Measurements from ENCODE around the gene GPR37L1.
"Not testable (repeated sequence)": the region's sequence is repeated elsewhere in the genome, so short reads cannot be mapped to it uniquely, and the experiment has no call there.

The GPR37L1 gene

GRCh38 chr1:202133496-202133895 lies 10.8 kb downstream of the GPR37L1 start:
- DNase-seq (ENCODE audit: low spot score), result no peak

DNA sequence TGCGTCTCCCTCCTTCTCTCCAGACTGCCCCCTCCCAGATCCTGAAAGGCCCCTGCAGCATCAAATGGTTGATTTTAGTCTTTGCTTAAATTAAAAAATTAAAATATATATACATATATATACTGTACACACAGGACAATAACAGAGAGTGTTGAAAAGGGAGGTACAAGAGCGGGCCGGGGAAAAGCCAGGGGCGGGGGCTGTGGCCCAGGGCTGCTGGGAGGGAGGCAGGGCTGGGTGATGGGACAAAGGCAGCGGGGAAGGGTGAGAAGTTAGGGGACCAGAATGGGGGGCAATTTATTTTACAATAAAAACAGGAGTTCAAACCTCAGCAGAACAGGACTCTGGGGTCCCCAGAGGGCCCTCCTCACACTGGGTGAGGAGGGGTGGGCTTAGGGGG lies 11.3 kb downstream of the GPR37L1 start:
- no peak for DNase-seq (ENCODE audit: low spot score)

DNA sequence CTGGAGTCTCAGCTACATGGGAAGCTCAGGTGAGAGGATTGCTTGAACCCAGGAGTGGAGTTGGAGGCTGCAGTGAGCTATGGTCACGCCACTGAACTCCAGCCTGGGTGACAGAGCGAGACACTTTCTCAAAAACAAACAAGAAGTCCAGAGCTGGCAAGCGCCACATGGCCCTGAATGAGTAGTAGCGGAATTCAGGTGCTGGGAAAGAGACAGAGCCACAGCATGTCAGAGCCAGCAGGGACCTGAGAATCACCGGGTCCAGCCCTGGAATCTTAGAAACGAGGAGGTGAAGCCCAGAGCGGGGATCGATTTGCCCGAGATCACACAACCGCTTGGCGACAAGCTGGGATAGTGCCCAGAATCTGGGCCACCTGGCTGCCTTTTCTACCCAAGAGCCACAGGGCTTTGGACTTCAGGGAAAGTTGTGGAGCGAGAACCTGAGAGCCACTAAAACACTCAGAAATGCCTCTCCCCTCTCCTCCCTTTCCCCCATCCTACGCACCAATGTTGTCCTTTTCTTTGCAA lies 12.0 kb downstream of the GPR37L1 start:
- DNase-seq (ENCODE audit: low spot score), result no peak

- DNase-seq (ENCODE audit: low spot score), result peak; percentile 91
These were observed 12.6 kb downstream of the GPR37L1 start for GRCh38 chr1:202135221-202135721.

DNA sequence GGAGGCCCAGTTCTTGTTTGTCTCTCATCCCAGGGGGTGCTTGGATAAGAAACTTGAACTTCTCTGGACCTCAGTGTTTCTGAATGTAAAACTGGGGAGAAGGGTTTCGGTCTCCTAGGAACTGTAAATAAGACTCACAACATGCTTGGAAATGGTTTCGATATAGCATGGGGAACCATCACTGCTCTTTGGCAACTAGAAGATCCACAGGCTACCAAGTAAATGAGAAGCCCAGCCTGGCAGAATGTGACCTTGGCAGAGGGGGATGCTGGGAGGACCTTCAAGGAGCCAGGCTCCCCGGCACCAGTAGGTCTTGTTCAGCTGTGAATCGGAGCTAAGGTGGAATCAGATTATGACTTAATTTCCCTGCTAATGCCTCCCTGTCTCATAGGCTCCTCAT lies 18.1 kb downstream of the GPR37L1 start:
- DNase-seq (ENCODE audit: low spot score), result no peak

DNA sequence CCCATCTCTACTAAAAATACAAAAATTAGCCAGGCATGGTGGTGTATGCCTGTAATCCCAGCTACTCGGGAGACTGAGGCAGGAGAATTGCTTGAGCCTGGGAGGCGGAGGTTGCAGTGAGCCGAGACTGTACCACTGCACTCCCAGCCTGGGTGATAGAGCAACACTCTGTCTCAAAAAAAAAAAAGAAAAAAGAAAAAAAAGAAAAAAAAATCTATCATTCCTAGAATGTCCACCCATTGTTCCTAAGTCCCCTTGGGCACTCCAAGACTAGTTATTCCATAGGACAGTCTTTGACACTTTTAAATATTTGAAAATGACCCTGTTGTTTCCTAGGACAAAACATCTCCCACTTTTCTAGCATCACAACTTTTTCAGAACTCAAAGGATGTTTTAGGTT lies 18.8 kb downstream of the GPR37L1 start:
- DNase-seq (ENCODE audit: low spot score), result not testable (repeated sequence)

- peak; percentile 46 for DNase-seq (ENCODE audit: low spot score)
These were observed 20.5 kb downstream of the GPR37L1 start for GRCh38 chr1:202143011-202143767.

DNA sequence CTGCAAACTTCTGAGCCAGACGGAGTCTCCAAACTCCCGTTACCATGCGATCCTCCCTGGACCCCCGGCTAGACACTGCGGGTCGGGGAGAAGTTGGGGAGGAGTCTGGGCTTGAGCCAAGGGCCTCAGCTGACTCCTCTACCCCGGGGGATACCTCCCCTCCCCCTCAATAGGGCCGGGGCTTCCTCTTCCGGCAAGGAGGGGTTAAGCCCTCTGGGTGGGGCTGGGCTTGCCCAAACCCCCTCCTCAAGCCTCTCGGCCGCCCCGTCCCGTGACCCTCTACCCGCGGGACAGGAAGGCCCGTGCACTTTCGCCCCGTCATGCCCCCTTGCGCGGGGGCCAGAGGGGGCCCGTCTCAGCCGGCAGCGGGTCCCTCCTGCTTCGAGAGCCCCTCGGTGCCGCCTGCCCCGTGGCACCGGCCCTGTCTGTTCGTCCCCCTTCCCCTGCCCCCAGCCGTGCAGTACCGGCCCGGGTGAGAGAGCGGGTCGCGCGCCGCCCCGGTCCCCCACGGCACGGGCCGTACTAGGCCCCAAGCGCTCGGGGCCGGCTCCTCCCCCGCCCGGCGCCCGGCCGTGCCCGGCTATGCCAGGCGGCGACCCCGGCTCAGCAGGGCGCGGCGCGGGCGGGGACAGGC lies 21.2 kb downstream of the GPR37L1 start:
- peak; percentile 73 for DNase-seq (ENCODE audit: low spot score)

DNA sequence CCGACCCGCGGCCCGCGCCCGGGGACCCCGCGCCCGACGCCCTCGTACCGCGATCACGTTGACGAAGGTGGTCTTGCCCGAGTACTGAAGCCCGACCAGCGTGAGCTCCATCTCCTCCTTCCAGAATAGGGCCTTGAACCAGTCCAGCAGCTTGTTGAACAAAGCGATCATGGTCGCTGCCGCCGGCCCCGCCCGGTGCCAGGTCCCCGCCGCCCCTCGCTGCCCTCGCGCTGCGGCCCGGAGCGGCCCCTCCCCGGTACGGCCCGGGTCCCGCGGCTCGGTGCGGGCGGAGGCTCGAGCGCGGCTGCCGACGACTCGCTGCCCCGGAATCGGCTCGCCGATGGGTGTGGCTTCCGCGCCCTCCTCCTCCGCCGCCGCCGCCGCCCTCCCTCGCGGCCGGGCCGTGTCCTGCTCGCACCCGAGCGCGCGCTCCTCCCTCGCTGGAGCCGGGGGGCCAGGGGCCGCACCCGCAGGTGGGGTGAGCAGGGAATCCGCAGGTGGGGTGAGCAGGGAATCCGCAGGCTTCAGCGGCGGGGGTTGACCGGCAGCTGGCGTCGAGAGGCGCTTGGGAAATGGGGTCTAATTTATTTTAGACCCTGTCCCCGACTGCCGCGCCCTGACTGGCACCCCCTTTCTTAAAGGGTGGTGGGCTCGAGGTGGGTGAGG lies 21.8 kb downstream of the GPR37L1 start, which contains the start of gene ARL8A:
Gene ARL8A, minus strand, starts transcription at position 336 of the 666 bp plus-strand sequence. Its CDS starts 165 bp downstream, at position 171.
- DNase-seq (ENCODE audit: low spot score), result peak; percentile 90

GRCh38 chr1:202145068-202145743 lies 22.5 kb downstream of the GPR37L1 start:
- no peak for DNase-seq (ENCODE audit: low spot score)

DNA sequence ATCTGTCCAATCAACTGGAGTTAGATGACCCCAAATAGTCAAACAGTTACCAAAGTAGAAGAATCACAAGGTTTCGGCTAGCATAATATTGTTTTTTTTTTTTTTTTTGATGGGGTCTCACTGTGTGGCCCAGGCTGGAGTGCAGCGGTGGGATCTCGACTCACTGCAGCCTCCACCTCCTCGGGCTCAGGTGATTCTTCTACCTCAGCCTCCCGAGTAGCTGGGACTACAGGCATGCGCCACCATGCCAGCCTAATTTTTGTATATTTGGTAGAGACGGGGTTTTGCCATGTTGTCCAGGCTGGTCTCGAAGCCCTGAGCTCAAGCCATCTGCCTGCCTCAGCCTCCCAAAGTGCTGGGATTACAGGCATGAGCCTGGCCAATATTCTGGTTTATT lies 23.0 kb downstream of the GPR37L1 start:
- not testable (repeated sequence) for DNase-seq (ENCODE audit: low spot score)

DNA sequence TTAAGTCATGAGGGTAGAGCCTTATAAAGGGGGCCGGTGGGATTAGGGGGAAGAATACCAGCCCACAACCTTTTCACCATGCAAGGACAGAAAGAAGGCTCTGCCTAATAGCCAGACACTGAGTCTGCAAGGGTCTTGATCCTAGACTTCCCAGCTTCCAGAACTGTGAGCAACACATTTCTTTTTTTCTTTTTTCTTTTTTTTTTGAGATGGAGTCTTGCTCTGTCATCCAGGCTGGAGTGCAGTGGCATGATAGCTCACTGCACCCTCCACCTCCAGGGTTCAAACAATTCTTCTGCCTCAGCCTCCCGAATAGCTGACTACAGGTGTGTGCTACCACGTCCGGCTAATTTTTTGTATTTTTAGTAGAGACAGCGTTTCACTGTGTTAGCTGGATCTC lies 23.6 kb downstream of the GPR37L1 start:
- no peak for DNase-seq (ENCODE audit: low spot score)

DNA sequence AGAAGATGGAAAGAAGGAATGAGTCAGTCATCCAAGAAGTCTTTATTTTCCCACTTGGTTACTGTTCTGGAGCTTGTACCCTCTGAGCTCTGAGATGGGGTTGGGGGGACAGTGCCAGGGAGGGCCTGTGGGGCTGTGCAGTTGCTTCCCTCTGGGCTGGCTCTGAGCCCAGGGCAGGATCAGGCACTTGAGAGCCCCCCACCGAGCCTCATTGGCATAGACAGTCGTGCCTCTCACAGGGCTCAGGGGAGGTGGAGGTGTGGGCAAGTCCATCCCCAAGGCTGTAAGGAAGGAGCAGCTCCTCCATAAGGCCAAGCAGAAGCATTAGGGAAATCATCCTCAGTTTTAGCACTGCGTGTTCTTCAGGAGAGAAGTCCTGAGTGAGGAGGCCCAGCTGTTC lies 24.3 kb downstream of the GPR37L1 start:
- no peak for DNase-seq (ENCODE audit: low spot score)

GRCh38 chr1:202148391-202148790 lies 25.7 kb downstream of the GPR37L1 start:
- no peak for DNase-seq (ENCODE audit: low spot score)

- peak; percentile 57 for DNase-seq (ENCODE audit: low spot score)
These were observed 26.8 kb downstream of the GPR37L1 start for GRCh38 chr1:202149566-202149965.

- DNase-seq (ENCODE audit: low spot score), result no peak
These were observed 27.5 kb downstream of the GPR37L1 start for GRCh38 chr1:202150187-202150586.

DNA sequence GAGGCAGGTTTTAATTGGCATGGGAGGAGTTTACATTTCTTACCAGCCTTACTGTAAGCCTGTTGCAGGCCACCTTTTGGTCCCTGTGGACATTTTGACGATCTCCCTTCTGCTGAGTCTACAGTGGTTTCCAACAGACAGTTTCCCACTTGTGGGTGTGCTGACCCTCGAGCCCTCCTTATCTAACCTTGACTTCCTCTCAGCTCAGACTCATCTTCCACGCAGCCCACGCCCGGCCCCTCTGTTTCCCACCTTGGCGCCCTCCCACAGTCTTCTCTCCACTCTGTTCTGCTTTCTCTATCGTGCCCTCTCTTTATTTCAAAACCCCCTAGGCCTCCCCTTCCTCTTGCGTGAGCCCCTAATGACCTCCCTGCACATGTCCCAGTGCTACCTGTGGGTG lies 27.9 kb downstream of the GPR37L1 start:
- no peak for DNase-seq (ENCODE audit: low spot score)

- DNase-seq (ENCODE audit: low spot score), result no peak
These were observed 28.3 kb downstream of the GPR37L1 start for GRCh38 chr1:202151045-202151444.

- no peak for DNase-seq (ENCODE audit: low spot score)
These were observed 29.7 kb downstream of the GPR37L1 start for GRCh38 chr1:202152399-202152798.

- no peak for DNase-seq (ENCODE audit: low spot score)
These were observed 30.6 kb downstream of the GPR37L1 start for GRCh38 chr1:202153284-202153683.

DNA sequence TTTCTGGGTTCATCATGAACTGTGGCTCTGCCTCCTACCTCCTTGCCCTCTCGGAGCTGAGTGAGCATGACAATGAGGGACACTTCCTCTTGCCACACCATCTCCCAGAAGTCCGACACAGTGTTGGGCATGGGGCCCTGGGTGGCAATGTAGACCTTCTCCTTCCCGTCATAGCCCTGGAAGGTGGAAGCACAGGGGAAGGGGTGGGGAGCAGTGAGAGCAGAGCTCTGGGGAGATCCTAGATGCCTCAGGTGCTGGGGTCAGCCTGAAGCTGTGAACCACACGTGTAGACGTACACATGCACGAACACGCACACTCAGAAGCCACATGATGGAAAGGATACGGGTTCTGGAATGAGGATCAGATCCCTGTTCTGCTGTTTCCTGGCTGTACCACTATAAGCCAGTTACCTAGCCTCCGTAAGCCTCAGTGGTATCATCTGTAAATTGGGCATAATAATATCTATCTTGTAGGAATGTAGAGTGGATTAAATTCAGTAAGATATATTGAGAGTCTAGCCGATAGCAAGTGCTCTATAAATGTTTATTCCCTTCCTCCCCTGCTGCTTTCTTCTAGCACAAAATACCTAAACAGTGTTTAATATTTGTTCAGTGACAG lies 31.5 kb downstream of the GPR37L1 start:
- DNase-seq (ENCODE audit: low spot score), result no peak
